OCI-LY3 (cell line): ENCODE data around the gene FIG4.

Experiments
- H2AFZ ChIP-seq: fragments of 200-600, 300-600 bp; shearing (Covaris generic); 2 replicates; pipeline ENCODE4 v1.6.0; 2014; ENCODE audit warnings: antibody characterized with exemption, low read depth, low read length
- H3K27ac ChIP-seq: fragments of 200-600, 300-600 bp; sonication (generic); 2 replicates; pipeline ENCODE4 v1.5.1; 2014; ENCODE audit warnings: mild to moderate bottlenecking, low read length, moderate library complexity, mixed read lengths
- H3K27me3 ChIP-seq: fragments of 200-600, 300-600 bp; sonication (generic); 2 replicates; pipeline ENCODE4 v1.6.1; 2014; ENCODE audit warnings: low read depth, low read length, mixed read lengths
- H3K36me3 ChIP-seq: fragments of 200-600, 300-600 bp; sonication (generic); replicated peaks from 2 replicates; pipeline ENCODE3; 2014; ENCODE audit warnings: low read depth, low read length, mixed read lengths
- H3K4me1 ChIP-seq: fragments of 300-600, 200-600 bp; sonication (generic); 2 replicates; pipeline ENCODE4 v1.6.1; 2014; ENCODE audit warnings: low read length, mixed read lengths
- H3K4me2 ChIP-seq: fragments of 200-600, 300-600 bp; sonication (generic); 2 replicates; pipeline ENCODE4 v1.6.1; 2014; ENCODE audit warnings: low read length, mixed read lengths
- H3K4me3 ChIP-seq: fragments of 300-600, 200-600 bp; sonication (generic); 2 replicates; pipeline ENCODE4 v1.5.1; 2014; ENCODE audit warnings: antibody characterized with exemption, mild to moderate bottlenecking, low read length, moderate library complexity
- H3K79me2 ChIP-seq: fragments of 300-600, 200-600 bp; shearing (Covaris generic); 2 replicates; pipeline ENCODE4 v1.6.1; 2014; ENCODE audit warnings: mild to moderate bottlenecking, low read length, mixed read lengths
- H3K9ac ChIP-seq: fragments of 300-600, 200-600 bp; shearing (Covaris generic); 2 replicates; pipeline ENCODE4 v1.6.0; 2014; ENCODE audit warnings: mild to moderate bottlenecking, low read length, moderate library complexity
- H3K9me3 ChIP-seq: fragments of 200-600, 300-600 bp; shearing (Covaris generic); 2 replicates; pipeline ENCODE4 v1.6.1; 2014; ENCODE audit warnings: low read length, mixed read lengths; ENCODE audit not compliant: insufficient read depth
- H4K20me1 ChIP-seq: fragments of 200-600, 300-600 bp; sonication (generic); 2 replicates; pipeline ENCODE4 v1.6.1; 2016; ENCODE audit warnings: low read length, mixed read lengths; ENCODE audit not compliant: insufficient read depth
- EZH2phosphoT487 ChIP-seq: fragments of 200-600 bp; shearing (Covaris generic); IDR thresholded peaks from 2 replicates; pipeline ENCODE4 v1.6.1; 2018; ENCODE audit warnings: antibody characterized with exemption, mixed run types, low read depth
- TF ChIP-seq, protein P1 (sequence below): fragments of 200-600, 300-600 bp; sonication (generic); IDR thresholded peaks from 2 replicates; pipeline ENCODE4 v1.5.1; 2014; ENCODE audit warnings: antibody characterized with exemption, low read length, low read depth

Gene FIG4

DNA sequence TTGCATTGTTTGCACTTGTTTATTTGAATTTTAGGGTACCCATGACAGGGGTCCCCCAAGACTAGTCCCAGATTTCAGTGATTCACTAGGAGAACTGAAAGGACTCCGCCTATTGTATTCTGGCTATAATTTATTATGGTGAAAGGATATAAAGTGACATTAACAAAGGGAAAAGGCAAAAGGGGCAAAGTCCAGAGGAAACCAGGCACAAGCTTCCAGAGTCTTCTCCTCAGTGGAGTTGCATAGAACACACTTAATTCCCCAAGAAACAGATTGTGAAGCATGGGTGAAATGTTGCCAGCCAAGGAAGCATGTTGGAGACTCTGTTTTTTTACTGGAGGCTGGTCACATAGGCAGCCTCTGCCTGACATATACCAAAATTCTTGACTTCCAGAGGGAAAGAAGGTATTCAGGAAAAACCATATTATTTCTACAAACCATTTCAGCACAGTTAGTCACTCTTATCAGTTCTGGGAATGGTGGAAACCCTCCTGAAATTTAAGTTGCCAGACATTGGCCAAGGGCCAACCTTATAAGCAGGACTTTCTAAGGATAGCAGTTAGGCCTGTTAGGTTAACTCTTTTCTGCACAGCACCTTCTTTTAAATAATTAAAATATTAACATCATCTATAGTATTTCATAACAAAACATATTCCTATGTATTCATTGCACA, 71.8 kb downstream of the FIG4 start:
- H3K27me3 ChIP-seq = no peaks in the 10 kb centered on the region
- no peak overlapping the region for H2AFZ ChIP-seq
- no peaks in the 10 kb centered on the region for H3K79me2 ChIP-seq
- H3K4me3 ChIP-seq = no peak overlapping the region
- H4K20me1 ChIP-seq = no peaks in the 10 kb centered on the region
- H3K36me3 ChIP-seq = peaks cover under 1% of the 10 kb centered on the region
- TF ChIP-seq, protein P1, sequence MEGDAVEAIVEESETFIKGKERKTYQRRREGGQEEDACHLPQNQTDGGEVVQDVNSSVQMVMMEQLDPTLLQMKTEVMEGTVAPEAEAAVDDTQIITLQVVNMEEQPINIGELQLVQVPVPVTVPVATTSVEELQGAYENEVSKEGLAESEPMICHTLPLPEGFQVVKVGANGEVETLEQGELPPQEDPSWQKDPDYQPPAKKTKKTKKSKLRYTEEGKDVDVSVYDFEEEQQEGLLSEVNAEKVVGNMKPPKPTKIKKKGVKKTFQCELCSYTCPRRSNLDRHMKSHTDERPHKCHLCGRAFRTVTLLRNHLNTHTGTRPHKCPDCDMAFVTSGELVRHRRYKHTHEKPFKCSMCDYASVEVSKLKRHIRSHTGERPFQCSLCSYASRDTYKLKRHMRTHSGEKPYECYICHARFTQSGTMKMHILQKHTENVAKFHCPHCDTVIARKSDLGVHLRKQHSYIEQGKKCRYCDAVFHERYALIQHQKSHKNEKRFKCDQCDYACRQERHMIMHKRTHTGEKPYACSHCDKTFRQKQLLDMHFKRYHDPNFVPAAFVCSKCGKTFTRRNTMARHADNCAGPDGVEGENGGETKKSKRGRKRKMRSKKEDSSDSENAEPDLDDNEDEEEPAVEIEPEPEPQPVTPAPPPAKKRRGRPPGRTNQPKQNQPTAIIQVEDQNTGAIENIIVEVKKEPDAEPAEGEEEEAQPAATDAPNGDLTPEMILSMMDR = no peak
- no peak for TF ChIP-seq EZH2phosphoT487
- no peaks in the 10 kb centered on the region for H3K9me3 ChIP-seq
- H3K9ac ChIP-seq = no peak overlapping the region
- no peak overlapping the region for H3K4me2 ChIP-seq
- peaks cover 10% of the 10 kb centered on the region; the same call in 1 of the 2 replicates for H3K4me1 ChIP-seq
- no peak overlapping the region for H3K27ac ChIP-seq

- Histone ChIP-seq H3K4me3 (no peak overlapping the region), H3K27ac (no peak overlapping the region), H3K9me3 (no peaks in the 10 kb centered on the region), H4K20me1 (no peaks in the 10 kb centered on the region), H3K4me1 (peaks cover 20% of the 10 kb centered on the region), H3K79me2 (no peaks in the 10 kb centered on the region), H2AFZ (no peak overlapping the region), H3K36me3 (peaks cover 2% of the 10 kb centered on the region), H3K9ac (no peak overlapping the region), H3K4me2 (no peak overlapping the region), H3K27me3 (no peaks in the 10 kb centered on the region)
- TF ChIP-seq EZH2phosphoT487 = no peak
- TF ChIP-seq, protein P1 = no peak
These were observed 75.1 kb downstream of the FIG4 start for GRCh38 chr6:109766167-109766566.

- peaks cover 30% of the 10 kb centered on the region for H3K4me1 ChIP-seq
- H3K79me2 ChIP-seq = no peaks in the 10 kb centered on the region
- TF ChIP-seq, protein P1 = no peak
- no peak for TF ChIP-seq EZH2phosphoT487
- no peak overlapping the region for H3K27ac ChIP-seq
- H3K4me2 ChIP-seq = no peak overlapping the region
- no peak overlapping the region for H3K9ac ChIP-seq
- H3K4me3 ChIP-seq = no peak overlapping the region
- H3K36me3 ChIP-seq = peaks cover 6% of the 10 kb centered on the region
- no peaks in the 10 kb centered on the region for H3K27me3 ChIP-seq
- no peaks in the 10 kb centered on the region for H4K20me1 ChIP-seq
- H2AFZ ChIP-seq = no peak overlapping the region
- H3K9me3 ChIP-seq = no peaks in the 10 kb centered on the region
These were observed 76.9 kb downstream of the FIG4 start for GRCh38 chr6:109767961-109768360.

GRCh38 chr6:109768485-109768884, 77.4 kb downstream of the FIG4 start:
- H4K20me1 ChIP-seq = no peaks in the 10 kb centered on the region
- H3K9ac ChIP-seq = no peak overlapping the region
- H3K79me2 ChIP-seq = no peaks in the 10 kb centered on the region
- H3K4me1 ChIP-seq = peaks cover 30% of the 10 kb centered on the region
- no peak overlapping the region for H2AFZ ChIP-seq
- H3K9me3 ChIP-seq = no peaks in the 10 kb centered on the region
- H3K27ac ChIP-seq = no peak overlapping the region
- H3K4me3 ChIP-seq = no peak overlapping the region
- TF ChIP-seq, protein P1 = no peak
- TF ChIP-seq EZH2phosphoT487 = no peak
- H3K4me2 ChIP-seq = no peak overlapping the region
- peaks cover 6% of the 10 kb centered on the region for H3K36me3 ChIP-seq
- H3K27me3 ChIP-seq = no peaks in the 10 kb centered on the region
